Suprapubic skin (tissue), 4 donors: Measurements from ENCODE around the gene ARHGAP6. TPM values are rescaled to one million over a fixed set of nuclear protein-coding genes. Genes with fewer than 3 reads are reported as not detected.
A peak's percentile ranks its signal among the peaks of the same experiment; 100 is the strongest.

Experiments used
- DNase-seq, 2 donors: peaks; one replicate each; pipeline ENCODE4 v3.0.0-alpha.2; 2019; ENCODE audit warnings: low spot score in 2 of 2
- H3K27ac ChIP-seq: fragments of 200-600 bp; sonication (generic); one replicate; pipeline ENCODE4 v1.5.1; 2019
- H3K27me3 ChIP-seq: fragments of 200-600 bp; sonication (generic); one replicate; pipeline ENCODE4 v1.5.1; 2019
- H3K36me3 ChIP-seq: fragments of 200-600 bp; sonication (generic); one replicate; pipeline ENCODE4 v1.5.1; 2019
- H3K4me1 ChIP-seq: fragments of 200-600 bp; sonication (generic); one replicate; pipeline ENCODE4 v1.5.1; 2019
- H3K4me3 ChIP-seq: fragments of 200-600 bp; sonication (generic); one replicate; pipeline ENCODE4 v1.5.1; 2019; ENCODE audit warnings: mild to moderate bottlenecking
- H3K9me3 ChIP-seq: fragments of 200-600 bp; sonication (generic); one replicate; pipeline ENCODE4 v1.5.1; 2019
- EP300 ChIP-seq: sonication (generic); formaldehyde crosslinking; IDR thresholded peaks from one replicate; pipeline ENCODE4 v1.6.1; 2017; ENCODE audit warnings: antibody characterized with exemption
- POLR2A ChIP-seq, 2 donors: fragments of 450-650 bp; IDR thresholded peaks; one replicate each; pipeline ENCODE4 v1.6.1; 2017; ENCODE audit warnings: antibody characterized with exemption in 2 of 2, mild to moderate bottlenecking in 2 of 2, moderate library complexity in 2 of 2
- POLR2AphosphoS5 ChIP-seq, 3 donors: sonication (generic); formaldehyde crosslinking; IDR thresholded peaks; one replicate each; pipeline ENCODE4 v1.6.1; 2017; ENCODE audit warnings: antibody characterized with exemption in 3 of 3
- WGBS: methylation state at CpG from one replicate; pipeline ENCODE4 v1.1.5; 2018; 5-methylcytosine and 5-hydroxymethylcytosine counted together
- total RNA-seq, 4 donors: library from RNA; depleted of rRNA; stranded (reverse); fragments of >200 nt; gene quantifications; one replicate each; pipeline ENCODE4 v1.1.0, GENCODE V29; 2016
- TF ChIP-seq, protein P1 (sequence below), 2 donors: fragments of 200-600 bp in 1 of 2; fragments of 450-650 bp in 1 of 2; sonication (generic) in 1 of 2; IDR thresholded peaks; one replicate each; pipeline ENCODE4 v1.5.1; 2016 to 2019; ENCODE audit warnings: antibody characterized with exemption in 2 of 2, mild to moderate bottlenecking in 1 of 2, moderate library complexity in 1 of 2

The ARHGAP6 gene
- total RNA-seq, 4 donors from 2014 or later: 1.6 to 6.7 (median 3.1) TPM

DNA sequence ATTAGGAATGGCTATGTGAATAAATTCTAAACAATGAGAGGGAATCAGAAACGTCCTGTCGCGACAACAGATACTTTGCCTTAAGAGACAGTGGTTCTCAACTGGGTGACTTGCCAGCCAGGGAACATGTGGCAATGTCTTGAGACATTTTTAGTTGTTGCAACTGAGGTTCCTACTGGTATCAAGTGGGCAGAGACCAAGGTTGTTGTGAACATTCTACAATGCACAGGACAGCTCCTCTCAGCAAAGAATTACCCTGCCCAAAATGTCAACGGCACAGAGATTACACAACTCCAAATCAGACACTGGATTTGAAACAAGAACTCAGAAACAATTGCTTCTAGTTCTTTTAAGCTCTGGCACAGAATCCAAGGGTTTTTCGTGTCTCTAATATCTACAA is 128.6 kb downstream of the ARHGAP6 start:
- DNase-seq: no peak
- Histone ChIP-seq H3K4me3 (no peak overlapping the region), H3K4me1 (no peaks in the 10 kb centered on the region), H3K36me3 (no peaks in the 10 kb centered on the region), H3K9me3 (no peaks in the 10 kb centered on the region), H3K27ac (no peak overlapping the region), H3K27me3 (no peaks in the 10 kb centered on the region)
- TF ChIP-seq, protein P1, sequence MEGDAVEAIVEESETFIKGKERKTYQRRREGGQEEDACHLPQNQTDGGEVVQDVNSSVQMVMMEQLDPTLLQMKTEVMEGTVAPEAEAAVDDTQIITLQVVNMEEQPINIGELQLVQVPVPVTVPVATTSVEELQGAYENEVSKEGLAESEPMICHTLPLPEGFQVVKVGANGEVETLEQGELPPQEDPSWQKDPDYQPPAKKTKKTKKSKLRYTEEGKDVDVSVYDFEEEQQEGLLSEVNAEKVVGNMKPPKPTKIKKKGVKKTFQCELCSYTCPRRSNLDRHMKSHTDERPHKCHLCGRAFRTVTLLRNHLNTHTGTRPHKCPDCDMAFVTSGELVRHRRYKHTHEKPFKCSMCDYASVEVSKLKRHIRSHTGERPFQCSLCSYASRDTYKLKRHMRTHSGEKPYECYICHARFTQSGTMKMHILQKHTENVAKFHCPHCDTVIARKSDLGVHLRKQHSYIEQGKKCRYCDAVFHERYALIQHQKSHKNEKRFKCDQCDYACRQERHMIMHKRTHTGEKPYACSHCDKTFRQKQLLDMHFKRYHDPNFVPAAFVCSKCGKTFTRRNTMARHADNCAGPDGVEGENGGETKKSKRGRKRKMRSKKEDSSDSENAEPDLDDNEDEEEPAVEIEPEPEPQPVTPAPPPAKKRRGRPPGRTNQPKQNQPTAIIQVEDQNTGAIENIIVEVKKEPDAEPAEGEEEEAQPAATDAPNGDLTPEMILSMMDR (IDR thresholded peaks at IDR 0.05): no peak
- 65% methylated on average over 5 of the region's 5 CpGs for WGBS

DNA sequence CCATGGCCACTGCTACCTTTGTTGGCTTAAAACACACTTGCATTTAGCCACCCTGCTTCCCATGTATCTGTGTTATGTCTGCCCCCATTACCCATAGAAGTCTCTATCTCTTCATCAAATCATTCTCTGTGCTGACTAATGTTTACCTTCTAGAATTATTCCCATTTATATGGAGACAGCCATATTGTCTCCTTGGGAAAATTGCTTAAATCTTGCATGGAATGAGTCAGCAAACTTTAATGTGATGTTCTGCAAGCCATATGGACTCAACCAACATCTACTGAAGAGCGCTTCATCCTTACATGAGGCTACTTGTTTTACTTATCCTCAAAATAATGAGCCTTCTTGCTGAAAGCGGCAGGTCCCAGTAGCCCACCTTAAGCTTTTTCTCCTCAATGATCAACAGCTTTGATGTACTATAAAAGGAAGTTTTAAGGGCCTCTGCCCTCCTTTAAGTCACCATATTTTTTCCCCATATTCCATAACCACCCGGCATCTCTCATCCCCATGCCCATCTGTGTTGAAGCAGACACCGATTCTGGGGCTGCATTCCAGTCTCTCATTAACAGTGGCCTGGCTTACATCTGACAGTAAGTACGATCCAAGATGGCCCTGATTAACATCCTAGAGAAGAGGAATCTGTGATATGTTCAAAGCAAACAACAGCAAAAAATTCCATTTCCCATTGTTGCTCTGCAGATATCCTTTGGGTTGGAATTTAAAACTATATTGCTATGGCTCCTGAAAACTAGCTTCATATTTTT is 130.4 kb downstream of the ARHGAP6 start:
- H3K27ac ChIP-seq: no peak overlapping the region
- WGBS: 81% methylated on average over 5 of the region's 5 CpGs

DNA sequence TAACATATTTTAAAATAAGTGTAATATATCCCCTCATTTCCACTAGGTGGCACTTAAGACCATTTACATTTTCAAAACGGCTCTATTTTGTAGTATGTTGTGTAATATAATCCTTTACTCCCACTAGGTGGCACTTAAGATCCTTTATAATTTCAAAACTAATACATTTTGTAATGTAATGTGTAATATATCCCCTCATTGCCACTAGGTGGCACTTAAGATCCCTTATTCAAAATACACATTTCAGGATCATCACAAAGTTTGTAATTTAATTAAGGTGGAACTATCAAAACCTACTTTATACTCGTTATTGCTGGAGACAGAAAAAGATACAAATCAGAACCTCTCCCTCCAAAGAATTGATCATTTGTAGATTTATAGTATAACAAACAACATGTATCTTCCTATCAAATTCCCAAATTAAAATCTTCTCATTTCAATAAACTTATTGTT is 132.5 kb downstream of the ARHGAP6 start:
- Histone ChIP-seq H3K4me3 (no peak overlapping the region), H3K4me1 (no peaks in the 10 kb centered on the region), H3K36me3 (no peaks in the 10 kb centered on the region), H3K9me3 (no peaks in the 10 kb centered on the region), H3K27ac (no peak overlapping the region), H3K27me3 (no peaks in the 10 kb centered on the region)
- no peak for DNase-seq
- TF ChIP-seq EP300: no peak
- TF ChIP-seq, protein P1 (IDR thresholded peaks at IDR 0.05): peak; percentile 52 to 93
- no peak for TF ChIP-seq POLR2A (IDR thresholded peaks at IDR 0.05)
- TF ChIP-seq POLR2AphosphoS5 (IDR thresholded peaks at IDR 0.05): no peak
- 4% methylated on average over 2 of the region's 2 CpGs for WGBS

More for the DNA sequence above, 130.4 kb downstream of the ARHGAP6 start:
- DNase-seq: no peak
- TF ChIP-seq, protein P1 (IDR thresholded peaks at IDR 0.05): no peak
- no peak for TF ChIP-seq POLR2A (IDR thresholded peaks at IDR 0.05)
- no peak for TF ChIP-seq POLR2AphosphoS5 (IDR thresholded peaks at IDR 0.05)
- no peak for TF ChIP-seq EP300
- Histone ChIP-seq H3K36me3 (no peaks in the 10 kb centered on the region), H3K9me3 (no peaks in the 10 kb centered on the region), H3K27me3 (no peaks in the 10 kb centered on the region), H3K4me1 (no peaks in the 10 kb centered on the region), H3K4me3 (no peak overlapping the region)

DNA sequence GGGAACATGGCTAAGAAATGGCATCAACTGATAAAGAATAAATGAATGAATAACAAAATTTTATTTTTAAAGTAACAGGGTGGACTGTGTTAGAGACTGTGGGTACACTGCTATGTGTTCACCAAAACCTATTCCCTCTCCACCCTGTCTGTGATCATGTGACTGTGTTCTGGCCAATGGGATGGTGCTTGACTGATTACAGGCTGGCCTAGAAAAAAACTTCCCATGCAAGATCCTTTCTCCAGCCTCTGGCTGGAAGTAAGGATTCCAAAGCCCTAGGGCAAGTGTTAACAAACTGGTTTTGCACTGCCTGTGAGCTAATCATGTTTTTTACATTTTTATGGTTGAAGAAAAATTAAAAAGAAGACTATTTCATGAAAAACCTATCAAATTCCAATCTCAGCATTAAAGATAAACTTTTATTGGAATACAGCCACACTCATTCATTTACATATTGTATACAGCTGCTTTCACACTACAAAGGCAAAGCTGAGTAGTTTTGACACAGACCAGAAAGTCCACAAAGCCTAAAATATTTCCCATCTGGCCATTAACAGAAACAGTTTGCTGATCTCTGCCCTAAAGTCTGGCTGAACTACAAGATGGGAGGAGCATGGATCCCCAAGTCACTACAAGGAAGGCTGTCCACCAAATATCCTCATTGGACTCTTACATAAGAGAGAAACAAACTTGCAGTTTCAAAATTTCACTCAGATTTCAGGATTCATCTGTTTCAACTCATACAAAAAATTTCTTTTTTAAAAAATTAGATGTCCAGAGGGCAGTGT is 133.2 kb downstream of the ARHGAP6 start:
- Histone ChIP-seq H3K9me3 (no peaks in the 10 kb centered on the region), H3K27me3 (no peaks in the 10 kb centered on the region), H3K36me3 (no peaks in the 10 kb centered on the region), H3K4me1 (no peaks in the 10 kb centered on the region), H3K4me3 (no peak overlapping the region), H3K27ac (no peak overlapping the region)
- DNase-seq: no peak
- no peak for TF ChIP-seq POLR2AphosphoS5 (IDR thresholded peaks at IDR 0.05)
- TF ChIP-seq, protein P1 (IDR thresholded peaks at IDR 0.05): no peak
- TF ChIP-seq POLR2A (IDR thresholded peaks at IDR 0.05): no peak
- TF ChIP-seq EP300: no peak

DNA sequence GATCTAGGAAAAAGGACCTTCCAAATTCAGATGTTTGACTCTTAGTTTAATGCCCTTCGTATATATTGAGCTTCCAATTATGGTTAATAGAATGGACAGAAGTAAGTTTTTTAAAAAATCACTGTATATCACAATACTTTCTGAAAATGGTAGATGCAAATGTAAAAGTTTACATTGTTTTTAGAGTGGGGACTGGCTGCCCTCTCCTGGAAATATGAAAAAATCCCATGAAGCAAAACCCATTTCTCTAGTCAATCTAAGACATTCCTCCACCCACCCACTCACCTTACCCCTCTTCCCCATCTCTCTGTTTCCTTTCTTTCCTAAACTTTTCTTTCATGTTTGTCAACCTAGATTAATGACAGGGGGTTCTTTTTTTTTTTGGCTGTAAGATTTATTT is 134.5 kb downstream of the ARHGAP6 start:
- 27% methylated on average over 1 of the region's 1 CpG for WGBS

More for the DNA sequence above, 134.5 kb downstream of the ARHGAP6 start:
- H3K27me3 ChIP-seq: no peaks in the 10 kb centered on the region
- H3K4me3 ChIP-seq: no peak overlapping the region
- no peak for DNase-seq
- no peak for TF ChIP-seq EP300
- TF ChIP-seq POLR2A (IDR thresholded peaks at IDR 0.05): no peak
- TF ChIP-seq, protein P1 (IDR thresholded peaks at IDR 0.05): no peak
- TF ChIP-seq POLR2AphosphoS5 (IDR thresholded peaks at IDR 0.05): no peak
- no peaks in the 10 kb centered on the region for H3K36me3 ChIP-seq
- no peaks in the 10 kb centered on the region for H3K9me3 ChIP-seq
- H3K27ac ChIP-seq: no peak overlapping the region
- no peaks in the 10 kb centered on the region for H3K4me1 ChIP-seq
